HG03378 (cell line): ENCODE measurements around the gene FLNA.
"Not testable (repeated sequence)": the region's sequence is repeated elsewhere in the genome, so short reads cannot be mapped to it uniquely, and the experiment has no call there.

Source experiments
- ATAC-seq: cut with Tn5 transposase; IDR thresholded peaks from one replicate; pipeline ENCODE4 v1.9.1; 2021; ENCODE audit warnings: mild to moderate bottlenecking, moderate library complexity; ENCODE audit not compliant: unreplicated experiment

The FLNA gene

GRCh38 chrX:154343063-154343462 is 31.4 kb downstream of the FLNA start:
- not testable (repeated sequence) for ATAC-seq

GRCh38 chrX:154341399-154342298 is 32.8 kb downstream of the FLNA start:
- ATAC-seq, result peak; percentile 59

- no peak for ATAC-seq
Observed at GRCh38 chrX:154334496-154334895, 39.9 kb downstream of the FLNA start.

GRCh38 chrX:154333837-154334271 is 40.6 kb downstream of the FLNA start:
- peak; percentile 66 for ATAC-seq

GRCh38 chrX:154333116-154333515 is 41.3 kb downstream of the FLNA start:
- ATAC-seq, result no peak

- ATAC-seq, result no peak
Observed at GRCh38 chrX:154332561-154332960, 41.9 kb downstream of the FLNA start.

- ATAC-seq, result no peak
Observed at GRCh38 chrX:154329294-154329693, 45.1 kb downstream of the FLNA start.

GRCh38 chrX:154328646-154329045 is 45.8 kb downstream of the FLNA start:
- ATAC-seq, result no peak

- no peak for ATAC-seq
Observed at GRCh38 chrX:154327038-154327820, 47.2 kb downstream of the FLNA start.

- ATAC-seq, result no peak
Observed at GRCh38 chrX:154325541-154325940, 48.9 kb downstream of the FLNA start.

GRCh38 chrX:154323537-154323936 is 50.9 kb downstream of the FLNA start:
- no peak for ATAC-seq

GRCh38 chrX:154322890-154323289 is 51.5 kb downstream of the FLNA start:
- no peak for ATAC-seq

- ATAC-seq, result no peak
Observed at GRCh38 chrX:154321594-154321993, 52.8 kb downstream of the FLNA start.

GRCh38 chrX:154321152-154321551 is 53.3 kb downstream of the FLNA start:
- ATAC-seq, result no peak

- ATAC-seq, result no peak
Observed at GRCh38 chrX:154320406-154320805, 54.0 kb downstream of the FLNA start.

- ATAC-seq, result no peak
Observed at GRCh38 chrX:154317391-154317995, 56.9 kb downstream of the FLNA start.

GRCh38 chrX:154315416-154315815 is 59.0 kb downstream of the FLNA start:
- ATAC-seq, result no peak

- no peak for ATAC-seq
Observed at GRCh38 chrX:154313147-154313546, 61.3 kb downstream of the FLNA start.

- ATAC-seq, result no peak
Observed at GRCh38 chrX:154312116-154312515, 62.3 kb downstream of the FLNA start.

- ATAC-seq, result no peak
Observed at GRCh38 chrX:154310616-154311536, 63.6 kb downstream of the FLNA start.
